ENCODE results near the gene SPINK1. TPM values are rescaled to one million over a fixed set of nuclear protein-coding genes. Genes with fewer than 3 reads are reported as not detected.

Gene SPINK1
- total RNA-seq, 4 donors from 2014 or later = not detected

GRCh38 chr5:147853372-147853987, 22.0 kb upstream of the SPINK1 start:
- H3K27me3 ChIP-seq = no peaks in the 10 kb centered on the region
- in situ Hi-C loops (cut with MboI; ENCODE audit: low sequenced_read_pairs in 4 of 4) (loop anchor here in 1 of 4 donors (10.0 kb wide), 1 partner anchor 81 kb away; no protein-coding TSS in a partner anchor), intact Hi-C loops (cut with DNase I; ENCODE audit: low total_unique reads) (no loop called here)
- no peaks in the 10 kb centered on the region for H3K9me3 ChIP-seq
- H3K4me3 ChIP-seq = no peak overlapping the region
- no peaks in the 10 kb centered on the region for H3K4me1 ChIP-seq
- no peak for TF ChIP-seq CTCF (IDR thresholded peaks at IDR 0.05 in 4 of 5, conservative IDR thresholded peaks at IDR 0.05 in 1 of 5)
- no peak for TF ChIP-seq POLR2A (IDR thresholded peaks at IDR 0.05)
- H3K27ac ChIP-seq = no peak overlapping the region
- no peak for ATAC-seq
- no peaks in the 10 kb centered on the region for H3K36me3 ChIP-seq
- no peak for DNase-seq

GRCh38 chr5:147852365-147852764, 20.9 kb upstream of the SPINK1 start:
- DNase-seq = no peak
- Histone ChIP-seq H3K9me3 (no peaks in the 10 kb centered on the region), H3K27ac (no peak overlapping the region), H3K4me3 (no peak overlapping the region), H3K36me3 (no peaks in the 10 kb centered on the region), H3K27me3 (no peaks in the 10 kb centered on the region), H3K4me1 (no peaks in the 10 kb centered on the region)
- no peak for TF ChIP-seq CTCF (IDR thresholded peaks at IDR 0.05 in 4 of 5, conservative IDR thresholded peaks at IDR 0.05 in 1 of 5)
- no peak for TF ChIP-seq POLR2A (IDR thresholded peaks at IDR 0.05)
- intact Hi-C loops (cut with DNase I; ENCODE audit: low total_unique reads) (no loop called here), in situ Hi-C loops (cut with MboI; ENCODE audit: low sequenced_read_pairs in 4 of 4) (loop anchor here in 1 of 4 donors (10.0 kb wide), 1 partner anchor 82 kb away; no protein-coding TSS in a partner anchor)
- no peak for ATAC-seq

- TF ChIP-seq CTCF (IDR thresholded peaks at IDR 0.05 in 4 of 5, conservative IDR thresholded peaks at IDR 0.05 in 1 of 5) (no peak), POLR2A (IDR thresholded peaks at IDR 0.05) (no peak)
- DNase-seq (no peak), ATAC-seq (no peak)
- Histone ChIP-seq H3K27ac (no peak overlapping the region), H3K4me3 (no peak overlapping the region), H3K27me3 (no peaks in the 10 kb centered on the region), H3K9me3 (no peaks in the 10 kb centered on the region), H3K4me1 (no peaks in the 10 kb centered on the region), H3K36me3 (no peaks in the 10 kb centered on the region)
- in situ Hi-C loops (cut with MboI; ENCODE audit: low sequenced_read_pairs in 4 of 4) (loop anchor here in 1 of 4 donors (10.0 kb wide), 1 partner anchor 83 kb away; no protein-coding TSS in a partner anchor), intact Hi-C loops (cut with DNase I; ENCODE audit: low total_unique reads) (no loop called here)
Measured at GRCh38 chr5:147851578-147851977, 20.1 kb upstream of the SPINK1 start.

DNA sequence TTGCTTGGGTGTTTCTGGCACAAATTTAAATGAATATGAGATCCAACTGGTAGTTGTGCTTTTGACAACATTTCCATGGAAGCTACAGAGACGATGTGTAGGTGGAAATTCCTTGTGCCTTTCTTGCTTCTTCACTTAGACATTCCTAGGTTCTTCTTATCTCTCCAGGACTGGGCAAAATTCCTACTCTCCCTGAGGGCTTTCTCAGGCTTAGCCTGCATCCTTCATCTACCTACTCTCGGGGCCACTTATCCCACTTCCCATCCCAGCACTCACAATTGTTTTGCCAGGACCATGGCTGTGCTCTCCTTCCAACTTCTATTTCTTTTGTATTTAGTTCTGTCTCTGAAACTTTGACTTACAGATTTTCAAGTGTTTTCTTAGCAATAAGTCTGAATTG, 17.8 kb upstream of the SPINK1 start:
- Histone ChIP-seq H3K36me3 (no peaks in the 10 kb centered on the region), H3K9me3 (no peaks in the 10 kb centered on the region), H3K27me3 (no peaks in the 10 kb centered on the region), H3K4me3 (no peak overlapping the region), H3K4me1 (no peaks in the 10 kb centered on the region), H3K27ac (no peak overlapping the region)
- DNase-seq (no peak), ATAC-seq (no peak)
- intact Hi-C loops (cut with DNase I; ENCODE audit: low total_unique reads) = no loop called here
- in situ Hi-C loops (cut with MboI; ENCODE audit: low sequenced_read_pairs in 4 of 4) = no loop called here
- TF ChIP-seq POLR2A (IDR thresholded peaks at IDR 0.05) (no peak), CTCF (IDR thresholded peaks at IDR 0.05 in 4 of 5, conservative IDR thresholded peaks at IDR 0.05 in 1 of 5) (no peak)

GRCh38 chr5:147845618-147846017, 14.1 kb upstream of the SPINK1 start:
- H3K27ac ChIP-seq = no peak overlapping the region
- DNase-seq (no peak), ATAC-seq (no peak)
- no peak overlapping the region for H3K4me3 ChIP-seq
- H3K27me3 ChIP-seq = no peaks in the 10 kb centered on the region
- in situ Hi-C loops (cut with MboI; ENCODE audit: low sequenced_read_pairs in 4 of 4) (no loop called here), intact Hi-C loops (cut with DNase I; ENCODE audit: low total_unique reads) (no loop called here)
- H3K36me3 ChIP-seq = no peaks in the 10 kb centered on the region
- no peaks in the 10 kb centered on the region for H3K4me1 ChIP-seq
- TF ChIP-seq POLR2A (IDR thresholded peaks at IDR 0.05) = no peak
- TF ChIP-seq CTCF (IDR thresholded peaks at IDR 0.05 in 4 of 5, conservative IDR thresholded peaks at IDR 0.05 in 1 of 5) = no peak
- no peaks in the 10 kb centered on the region for H3K9me3 ChIP-seq
